Measurements from ENCODE around the gene RFC4. TPM values are rescaled to one million over a fixed set of nuclear protein-coding genes. Genes with fewer than 3 reads are reported as not detected.

Gene RFC4
- total and polyA plus RNA-seq, 2 of the 4 experiments (the other 2 are of a cell fraction), result 19.5 to 27.9 TPM

- no TSS peak for BruUV-seq (replicated peaks)
- intact Hi-C loops (cut with micrococcal nuclease), result no loop called here
- dilution Hi-C loops (cut with HindIII; ENCODE audit: low sequenced_read_pairs, unreplicated experiment), result no loop called here
Measured at GRCh38 chr3:186800285-186800684, 6.0 kb downstream of the RFC4 start.

More at GRCh38 chr3:186800285-186800684, 6.0 kb downstream of the RFC4 start:
- ATAC-seq (ENCODE audit: low read depth) (no peak), DNase-seq (no peak)
- in situ Hi-C loops (cut with MboI; ENCODE audit: low sequenced_read_pairs), result loop anchor here (25.0 kb wide), 1 partner anchor 813 kb away; no protein-coding TSS in a partner anchor
- H4K20me1 ChIP-seq (ENCODE audit: insufficient read depth, low read length), result no peaks in the 10 kb centered on the region
- no peak overlapping the region for H2AK5ac ChIP-seq (ENCODE audit: low read depth, low read length)
- ChIA-PET POLR2A (ENCODE audit: unreplicated experiment) (no interaction called here), CTCF (no interaction called here)
- H3K4me3 ChIP-seq (ENCODE audit: insufficient read depth, low read depth, low read length), result no peak overlapping the region
- no peak overlapping the region for H2BK15ac ChIP-seq (ENCODE audit: low read depth, low read length)
- no peak overlapping the region for H3K4ac ChIP-seq (ENCODE audit: low read depth, low read length)
- H4K91ac ChIP-seq (ENCODE audit: insufficient read depth, low read depth, low read length), result no peak overlapping the region
- no peak overlapping the region for H2BK20ac ChIP-seq (ENCODE audit: low read depth, low read length)
- H3K4me2 ChIP-seq (ENCODE audit: low read depth, low read length), result no peak overlapping the region
- H3K56ac ChIP-seq (ENCODE audit: extremely low read depth, insufficient read depth, low read length), result no peak overlapping the region
- H3K27me3 ChIP-seq (ENCODE audit: control insufficient read depth, insufficient read depth, low read length), result no peaks in the 10 kb centered on the region
- no peak overlapping the region for H4K8ac ChIP-seq (ENCODE audit: low read depth in 2 of 2, low read length in 2 of 2)
- H3K79me1 ChIP-seq (ENCODE audit: low read depth in 1 of 2, low read length in 2 of 2), result peaks cover 6 to 12% of the 10 kb centered on the region in 2 experiments
- no peak overlapping the region for H2AFZ ChIP-seq (replicated peaks; ENCODE audit: low read length, poor library complexity)
- no peak overlapping the region for H3K18ac ChIP-seq (ENCODE audit: low read depth, low read length)
- no peak overlapping the region for H3K14ac ChIP-seq (replicated peaks; ENCODE audit: low read depth, low read length)
- H3K9ac ChIP-seq (ENCODE audit: low read depth, low read length), result no peak overlapping the region
- H4K5ac ChIP-seq (ENCODE audit: low read depth, low read length), result no peak overlapping the region
- TF ChIP-seq MAZ (IDR thresholded peaks at IDR 0.05; ENCODE audit: borderline replicate concordance, low read depth, low read length), result no peak
- no peak for TF ChIP-seq MAFK (IDR thresholded peaks at IDR 0.05; ENCODE audit: low read depth, low read length)
- TF ChIP-seq RFX5 (IDR thresholded peaks at IDR 0.05; ENCODE audit: low read depth, low read length), result no peak
- no peak for TF ChIP-seq MXI1 (IDR thresholded peaks at IDR 0.05; ENCODE audit: borderline replicate concordance, low read depth, low read length)
- TF ChIP-seq RAD21 (IDR thresholded peaks at IDR 0.05; ENCODE audit: low read length), result no peak
- no peak for TF ChIP-seq RCOR1 (IDR thresholded peaks at IDR 0.05; ENCODE audit: insufficient replicate concordance, low read length)
- TF ChIP-seq ELK1 (IDR thresholded peaks at IDR 0.05; ENCODE audit: borderline replicate concordance, low read depth, low read length), result no peak
- TF ChIP-seq CHD1 (IDR thresholded peaks at IDR 0.05; ENCODE audit: low read depth, low read length), result no peak
- WGBS, 2 experiments (ENCODE audit: extremely low coverage in 2 of 2, insufficient read length in 1 of 2), result no CpG with 5 or more reads among the region's 1 CpG
- no peak overlapping the region for H2AK9ac ChIP-seq (replicated peaks; ENCODE audit: low read depth, low read length, poor library complexity)
- no peaks in the 10 kb centered on the region for H3K9me1 ChIP-seq (ENCODE audit: insufficient read depth, low read length)
- H2BK5ac ChIP-seq (ENCODE audit: low read depth, low read length, poor library complexity, severe bottlenecking), result no peak overlapping the region
- H3K36me3 ChIP-seq (ENCODE audit: control insufficient read depth, insufficient read depth, low read length), result peaks cover 6% of the 10 kb centered on the region; the same call in 1 of the 2 replicates
- H3K9me3 ChIP-seq (ENCODE audit: control insufficient read depth, insufficient read depth, low read length), result no peaks in the 10 kb centered on the region
- no peak overlapping the region for H2BK120ac ChIP-seq (ENCODE audit: low read depth, low read length)
- no peak overlapping the region for H3K23ac ChIP-seq (ENCODE audit: low read depth, low read length)
- no peaks in the 10 kb centered on the region for H3K4me1 ChIP-seq (ENCODE audit: control insufficient read depth, insufficient read depth, low read length)
- no peak overlapping the region for H3K27ac ChIP-seq (ENCODE audit: insufficient read depth, low read length)
